Left lobe of liver (tissue), 2 donors: ENCODE results near the gene PITPNC1. TPM values are rescaled to one million over a fixed set of nuclear protein-coding genes. Genes with fewer than 3 reads are reported as not detected.
A peak's percentile ranks its signal among the peaks of the same experiment; 100 is the strongest.

Experiments
- ATAC-seq: fragments of 200-7000 bp; cut with Tn5 transposase; one replicate; pipeline ENCODE4 v1.9.1; 2020; ENCODE audit warnings: mild to moderate bottlenecking, moderate library complexity
- DNase-seq: peaks from one replicate; pipeline ENCODE4 v3.0.0-alpha.2; 2020; ENCODE audit warnings: low spot score
- total RNA-seq: library from RNA; stranded (reverse); gene quantifications from one replicate; pipeline ENCODE4 v1.2.1, GENCODE V29; 2021
- donor health status: DM: no; HTN: no; CAD: no; lungs with moderate emphysema.
- donor health status: DM: no; HTN: yes; CAD: no.

PITPNC1 gene
- total RNA-seq, 1 donor from 2014 or later: 13.1 TPM

- ATAC-seq (peak; percentile 88), DNase-seq (peak; percentile 53)
These were observed 151.8 kb downstream of the PITPNC1 start for GRCh38 chr17:67528751-67529436.

GRCh38 chr17:67531291-67531690 lies 154.2 kb downstream of the PITPNC1 start:
- ATAC-seq: no peak
- peak; percentile 29 for DNase-seq

GRCh38 chr17:67532326-67532871 lies 155.3 kb downstream of the PITPNC1 start:
- ATAC-seq (no peak), DNase-seq (no peak)

GRCh38 chr17:67534941-67535340 lies 157.9 kb downstream of the PITPNC1 start:
- DNase-seq (no peak), ATAC-seq (no peak)

- ATAC-seq (peak; percentile 50), DNase-seq (no peak)
These were observed 165.4 kb downstream of the PITPNC1 start for GRCh38 chr17:67542219-67543114.

- ATAC-seq: peak; percentile 72
These were observed 167.4 kb downstream of the PITPNC1 start for GRCh38 chr17:67544364-67544955.

GRCh38 chr17:67546578-67547527 lies 169.8 kb downstream of the PITPNC1 start:
- DNase-seq: peak; percentile 51
- peak; percentile 73 for ATAC-seq

More at GRCh38 chr17:67544364-67544955, 167.4 kb downstream of the PITPNC1 start:
- DNase-seq: peak; percentile 23

GRCh38 chr17:67548693-67549092 lies 171.6 kb downstream of the PITPNC1 start:
- DNase-seq: no peak
- no peak for ATAC-seq

GRCh38 chr17:67549820-67550219 lies 172.7 kb downstream of the PITPNC1 start:
- no peak for ATAC-seq
- DNase-seq: peak; percentile 37

- no peak for DNase-seq
- ATAC-seq: peak; percentile 26
These were observed 177.6 kb downstream of the PITPNC1 start for GRCh38 chr17:67554634-67555033.

GRCh38 chr17:67555855-67556254 lies 178.8 kb downstream of the PITPNC1 start:
- no peak for ATAC-seq
- no peak for DNase-seq

GRCh38 chr17:67557052-67557845 lies 180.2 kb downstream of the PITPNC1 start:
- DNase-seq: no peak
- no peak for ATAC-seq

GRCh38 chr17:67557921-67558320 lies 180.8 kb downstream of the PITPNC1 start:
- ATAC-seq: no peak
- DNase-seq: no peak

GRCh38 chr17:67558740-67559380 lies 181.8 kb downstream of the PITPNC1 start:
- DNase-seq: no peak
- peak; percentile 18 for ATAC-seq

- DNase-seq: no peak
- no peak for ATAC-seq
These were observed 182.4 kb downstream of the PITPNC1 start for GRCh38 chr17:67559381-67559966.

GRCh38 chr17:67562005-67562404 lies 184.9 kb downstream of the PITPNC1 start:
- ATAC-seq: no peak
- no peak for DNase-seq

- ATAC-seq (no peak), DNase-seq (no peak)
These were observed 186.7 kb downstream of the PITPNC1 start for GRCh38 chr17:67563692-67564228.

GRCh38 chr17:67565068-67565467 lies 188.0 kb downstream of the PITPNC1 start:
- DNase-seq (no peak), ATAC-seq (no peak)
